ENCODE data around the gene TMEM54. TPM values are rescaled to one million over a fixed set of nuclear protein-coding genes. Genes with fewer than 3 reads are reported as not detected.

Gene TMEM54
- total RNA-seq, 4 donors from 2014 or later = 151 to 255 (median 178) TPM

DNA sequence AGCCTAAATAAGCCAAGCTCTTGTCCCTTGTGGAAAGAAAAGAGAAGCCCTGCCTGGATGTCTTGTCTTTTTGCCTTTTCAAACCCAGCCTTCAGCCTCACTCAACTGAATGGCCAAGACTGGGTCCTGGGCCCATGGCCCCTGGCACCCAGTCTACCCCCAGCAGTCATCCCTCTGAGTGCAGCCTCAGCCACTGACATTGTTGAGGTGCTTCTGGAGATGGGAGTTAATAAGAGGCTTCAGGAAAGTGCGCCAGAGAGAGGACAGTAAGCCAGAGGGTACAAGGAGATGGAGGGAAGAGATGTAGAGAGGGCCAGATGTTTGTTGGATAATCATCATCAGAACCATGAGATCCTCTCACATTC, 37.3 kb downstream of the TMEM54 start:
- Histone ChIP-seq H3K4me1 (peaks cover 0 to 19% (median 8%) of the 10 kb centered on the region in 3 donors), H3K36me3 (peaks cover 0 to 51% (median 0%) of the 10 kb centered on the region in 3 donors), H3K27ac (no peak overlapping the region), H3K9me3 (no peaks in the 10 kb centered on the region), H3K27me3 (no peaks in the 10 kb centered on the region), H3K4me3 (no peak overlapping the region)
- no peak for DNase-seq
- TF ChIP-seq POLR2A (IDR thresholded peaks at IDR 0.05) = no peak
- TF ChIP-seq, protein P1, sequence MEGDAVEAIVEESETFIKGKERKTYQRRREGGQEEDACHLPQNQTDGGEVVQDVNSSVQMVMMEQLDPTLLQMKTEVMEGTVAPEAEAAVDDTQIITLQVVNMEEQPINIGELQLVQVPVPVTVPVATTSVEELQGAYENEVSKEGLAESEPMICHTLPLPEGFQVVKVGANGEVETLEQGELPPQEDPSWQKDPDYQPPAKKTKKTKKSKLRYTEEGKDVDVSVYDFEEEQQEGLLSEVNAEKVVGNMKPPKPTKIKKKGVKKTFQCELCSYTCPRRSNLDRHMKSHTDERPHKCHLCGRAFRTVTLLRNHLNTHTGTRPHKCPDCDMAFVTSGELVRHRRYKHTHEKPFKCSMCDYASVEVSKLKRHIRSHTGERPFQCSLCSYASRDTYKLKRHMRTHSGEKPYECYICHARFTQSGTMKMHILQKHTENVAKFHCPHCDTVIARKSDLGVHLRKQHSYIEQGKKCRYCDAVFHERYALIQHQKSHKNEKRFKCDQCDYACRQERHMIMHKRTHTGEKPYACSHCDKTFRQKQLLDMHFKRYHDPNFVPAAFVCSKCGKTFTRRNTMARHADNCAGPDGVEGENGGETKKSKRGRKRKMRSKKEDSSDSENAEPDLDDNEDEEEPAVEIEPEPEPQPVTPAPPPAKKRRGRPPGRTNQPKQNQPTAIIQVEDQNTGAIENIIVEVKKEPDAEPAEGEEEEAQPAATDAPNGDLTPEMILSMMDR (IDR thresholded peaks at IDR 0.05) = no peak
- WGBS, 2 donors = 78 to 100% methylated on average over 1 of the region's 1 CpG
- intact Hi-C loops (cut with DNase I) = no loop called here

DNA sequence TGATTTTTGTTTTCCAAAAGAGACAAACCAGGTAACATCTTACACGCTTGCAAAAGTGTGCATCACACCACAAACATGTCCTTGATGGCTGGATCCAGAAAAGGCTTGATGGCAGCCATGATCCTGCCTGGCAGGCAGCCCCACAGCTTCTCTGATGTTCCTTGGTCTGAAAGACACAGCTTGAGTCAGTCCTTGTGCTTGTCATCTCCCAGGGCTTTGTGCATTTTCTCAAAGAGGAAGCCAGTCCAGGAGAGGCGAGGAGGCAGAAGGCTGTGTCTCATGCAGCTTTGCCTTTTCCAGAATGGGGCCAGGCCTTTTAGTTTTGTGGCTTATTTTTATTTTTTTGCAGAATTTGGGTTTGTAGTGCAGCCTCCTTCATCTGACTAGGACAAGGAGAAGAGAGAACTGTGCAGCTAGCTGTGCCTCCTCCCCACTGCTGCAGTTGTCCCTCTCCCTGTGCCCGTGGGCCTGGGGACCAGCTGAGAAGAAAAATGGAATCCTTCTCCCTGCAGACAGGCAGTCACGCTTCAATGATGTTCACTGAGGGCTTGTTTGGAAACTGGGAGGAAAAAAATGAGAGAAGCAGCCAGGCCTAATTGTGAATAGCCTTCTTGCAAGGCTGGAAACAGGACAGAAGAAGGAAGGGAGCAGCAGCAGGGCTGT, 37.8 kb downstream of the TMEM54 start:
- DNase-seq = no peak
- H3K9me3 ChIP-seq = no peaks in the 10 kb centered on the region
- no peak overlapping the region for H3K4me3 ChIP-seq
- peaks cover 0 to 19% (median 8%) of the 10 kb centered on the region in 3 donors for H3K4me1 ChIP-seq
- no peak for TF ChIP-seq POLR2A (IDR thresholded peaks at IDR 0.05)
- TF ChIP-seq, protein P1 (IDR thresholded peaks at IDR 0.05) = no peak
- WGBS, 2 donors = 80 to 87% methylated on average over 2 to 3 of the region's 4 CpGs
- no peaks in the 10 kb centered on the region for H3K27me3 ChIP-seq
- intact Hi-C loops (cut with DNase I) = no loop called here
- H3K27ac ChIP-seq = no peak overlapping the region
- peaks cover 0 to 56% (median 0%) of the 10 kb centered on the region in 3 donors for H3K36me3 ChIP-seq

DNA sequence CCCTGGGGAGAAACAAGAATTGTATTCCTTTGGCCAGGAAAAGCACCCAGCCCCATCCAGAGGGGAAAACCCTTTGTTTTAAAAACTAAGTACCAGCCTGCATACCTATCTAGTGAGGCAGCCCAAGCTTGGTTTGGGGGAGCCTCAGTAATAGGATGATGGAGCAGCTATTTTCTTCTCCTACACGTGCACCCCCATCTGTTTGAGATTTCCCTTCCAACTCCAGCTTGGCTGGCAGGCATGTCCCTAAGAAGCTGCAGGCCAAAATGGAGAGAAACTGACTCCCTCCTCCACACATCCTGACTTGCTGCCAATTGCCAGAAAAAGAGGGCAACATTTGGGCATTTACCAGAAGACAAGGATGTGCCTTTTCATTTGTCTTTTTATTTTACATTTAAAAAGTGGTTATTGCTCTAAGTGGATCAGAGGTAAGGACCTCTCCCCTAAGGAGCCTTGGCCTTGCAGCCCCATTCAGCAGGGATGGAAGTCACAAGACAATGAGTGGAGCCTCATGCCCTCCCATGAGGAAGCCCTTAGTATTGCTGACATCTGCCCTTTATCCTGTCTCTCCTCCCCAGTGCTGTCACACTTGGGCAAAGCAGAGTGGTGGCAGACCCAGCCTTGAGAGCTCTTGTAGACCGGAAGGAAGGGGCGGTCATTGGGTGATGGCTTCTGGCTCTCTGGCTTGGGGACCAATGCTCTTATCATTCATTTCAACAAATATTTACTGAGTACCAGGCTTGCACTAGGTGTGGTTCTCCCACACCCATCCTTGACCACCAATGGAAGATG, 39.1 kb downstream of the TMEM54 start:
- DNase-seq = no peak
- Histone ChIP-seq H3K36me3 (peaks cover 0 to 63% (median 0%) of the 10 kb centered on the region in 3 donors), H3K4me1 (peaks cover 0 to 19% (median 8%) of the 10 kb centered on the region in 3 donors), H3K4me3 (no peak overlapping the region), H3K27ac (no peak overlapping the region), H3K9me3 (no peaks in the 10 kb centered on the region), H3K27me3 (no peaks in the 10 kb centered on the region)
- TF ChIP-seq POLR2A (IDR thresholded peaks at IDR 0.05) = no peak
- TF ChIP-seq, protein P1 (IDR thresholded peaks at IDR 0.05) = no peak
- WGBS, 2 donors = 29 to 88% methylated on average over 1 to 3 of the region's 3 CpGs
- intact Hi-C loops (cut with DNase I) = no loop called here

DNA sequence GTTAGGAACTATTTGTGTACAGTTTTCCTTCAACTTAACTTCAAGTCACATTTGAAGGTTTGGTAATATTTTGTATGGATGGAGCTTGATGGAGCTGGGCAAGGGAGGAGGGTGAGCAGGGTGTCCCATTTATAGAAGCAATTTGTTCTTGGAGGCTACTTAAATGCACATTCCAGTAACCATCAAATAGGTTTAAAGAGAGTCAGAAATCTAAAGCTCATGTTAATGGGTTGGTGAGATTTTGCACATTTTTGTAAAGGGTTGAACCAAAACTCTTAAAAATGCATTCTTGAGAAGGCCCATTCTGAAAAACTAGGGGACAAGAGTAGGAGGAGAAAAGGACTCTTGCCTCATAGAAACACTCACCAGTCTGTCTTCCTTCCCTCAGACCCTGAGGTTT, 40.6 kb downstream of the TMEM54 start:
- Histone ChIP-seq H3K36me3 (peaks cover 0 to 79% (median 11%) of the 10 kb centered on the region in 3 donors), H3K4me1 (peaks cover 0 to 18% (median 7%) of the 10 kb centered on the region in 3 donors), H3K27ac (no peak overlapping the region), H3K9me3 (no peaks in the 10 kb centered on the region), H3K27me3 (no peaks in the 10 kb centered on the region), H3K4me3 (no peak overlapping the region)
- no peak for DNase-seq
- TF ChIP-seq, protein P1 (IDR thresholded peaks at IDR 0.05) = no peak
- TF ChIP-seq POLR2A (IDR thresholded peaks at IDR 0.05) = no peak
- intact Hi-C loops (cut with DNase I) = no loop called here

DNA sequence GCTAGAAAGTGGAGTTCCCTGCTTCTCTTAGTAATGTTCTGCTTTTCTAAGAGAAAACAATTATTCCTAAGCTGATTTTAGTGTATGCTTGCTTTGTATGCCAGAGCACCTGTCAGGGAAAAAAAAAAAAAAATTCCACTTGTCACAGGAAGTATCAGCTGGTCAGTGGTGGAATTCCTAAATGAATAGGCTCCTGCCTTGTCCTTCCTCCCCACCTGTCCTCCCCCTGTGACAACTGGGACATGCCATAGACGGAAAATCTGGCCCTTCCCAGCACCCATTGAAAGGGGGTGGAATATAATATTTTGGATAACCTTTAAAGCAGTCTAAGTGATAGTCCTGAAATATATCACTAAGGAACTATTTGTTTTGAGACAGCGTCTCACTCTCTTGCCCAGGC, 41.3 kb downstream of the TMEM54 start:
- H3K9me3 ChIP-seq = no peaks in the 10 kb centered on the region
- DNase-seq = no peak
- 74 to 96% methylated on average over 2 of the region's 2 CpGs for WGBS, 2 donors
- no peak for TF ChIP-seq POLR2A (IDR thresholded peaks at IDR 0.05)
- TF ChIP-seq, protein P1 (IDR thresholded peaks at IDR 0.05) = no peak
- peaks cover 0 to 83% (median 11%) of the 10 kb centered on the region in 3 donors for H3K36me3 ChIP-seq
- no peaks in the 10 kb centered on the region for H3K27me3 ChIP-seq
- H3K27ac ChIP-seq = no peak overlapping the region
- H3K4me1 ChIP-seq = peaks cover 0 to 13% (median 5%) of the 10 kb centered on the region in 3 donors
- intact Hi-C loops (cut with DNase I) = no loop called here
- no peak overlapping the region for H3K4me3 ChIP-seq

Data from esophagus squamous epithelium (tissue), 5 donors.